Uterine smooth muscle cell (primary cell): ENCODE data around the gene NCKAP5. TPM values are rescaled to one million over a fixed set of nuclear protein-coding genes. Genes with fewer than 3 reads are reported as not detected.

Source experiments
- total RNA-seq: library from RNA; depleted of rRNA; stranded (reverse); fragments of >200 nt; gene quantifications from 2 replicates; pipeline ENCODE4 v1.2.3, GENCODE V29; 2014

The NCKAP5 gene
- 0.55 and 1.6 TPM in 2 replicates for total RNA-seq

GRCh38 chr2:133568172-133568571 lies at the start of gene NCKAP5:
Gene NCKAP5, minus strand, starts transcription at chr2:133568463. Its CDS starts 50,937 bp downstream, at chr2:133517526.

GRCh38 chr2:132669908-132670495 lies 898.3 kb downstream of the NCKAP5 start, which contains the start of gene LYPD1:
Gene LYPD1, minus strand, starts transcription at chr2:132670205. Its CDS starts 273 bp downstream, at chr2:132669932.

